Right atrium auricular region (tissue), 2 donors: ENCODE data around the gene GRIP1. TPM values are rescaled to one million over a fixed set of nuclear protein-coding genes. Genes with fewer than 3 reads are reported as not detected.

Source experiments
- DNase-seq: peaks from one replicate; pipeline ENCODE4 v3.0.0-alpha.2; 2019; ENCODE audit warnings: low spot score
- H3K27ac ChIP-seq, 2 donors: fragments of 200-600 bp; sonication (generic); 1 replicate in 1 of 2; 2 replicates in 1 of 2; pipeline ENCODE4 v1.5.1; 2016 to 2019
- H3K27me3 ChIP-seq, 2 donors: fragments of 200-600 bp; sonication (generic); one replicate each; pipeline versions ENCODE4 v1.5.1 to v1.6.0; 2017 to 2019
- H3K36me3 ChIP-seq: fragments of 200-600 bp; sonication (generic); one replicate; pipeline ENCODE4 v1.5.1; 2016
- H3K4me1 ChIP-seq, 2 donors: fragments of 200-600 bp; sonication (generic); one replicate each; pipeline versions ENCODE4 v1.5.1 to v1.6.0; 2017 to 2019
- H3K4me3 ChIP-seq, 2 donors: fragments of 200-600 bp; sonication (generic); 1 replicate in 1 of 2; 2 replicates in 1 of 2; pipeline ENCODE4 v1.5.1; 2017 to 2019; ENCODE audit warnings: mild to moderate bottlenecking in 1 of 2, moderate library complexity in 1 of 2
- H3K9me3 ChIP-seq, 2 donors: fragments of 200-600 bp; sonication (generic); one replicate each; pipeline ENCODE4 v1.5.1; 2019
- CTCF ChIP-seq, 2 donors: fragments of 200-600 bp; sonication (generic); IDR thresholded peaks; one replicate each; pipeline ENCODE4 v1.5.1; 2019; ENCODE audit warnings: antibody characterized with exemption in 2 of 2
- total RNA-seq, 2 donors: library from RNA; depleted of rRNA; stranded (reverse); fragments of >200 nt; gene quantifications; one replicate each; pipeline ENCODE4 v1.1.0, GENCODE V29; 2016

The GRIP1 gene
- total RNA-seq, 2 donors from 2014 or later: 5.3 to 12.6 TPM

GRCh38 chr12:66627988-66628317, 50.9 kb downstream of the GRIP1 start:
- Histone ChIP-seq H3K36me3 (no peaks in the 10 kb centered on the region), H3K4me3 (no peak overlapping the region), H3K9me3 (no peaks in the 10 kb centered on the region), H3K4me1 (peaks cover 0 to 11% of the 10 kb centered on the region in 2 donors), H3K27me3 (no peaks in the 10 kb centered on the region), H3K27ac (no peak overlapping the region)
- DNase-seq: no peak
- no peak for TF ChIP-seq CTCF (IDR thresholded peaks at IDR 0.05)

GRCh38 chr12:66627270-66627987, 51.4 kb downstream of the GRIP1 start:
- Histone ChIP-seq H3K27me3 (no peaks in the 10 kb centered on the region), H3K9me3 (no peaks in the 10 kb centered on the region), H3K4me3 (no peak overlapping the region), H3K36me3 (no peaks in the 10 kb centered on the region), H3K27ac (no peak overlapping the region), H3K4me1 (peaks cover 0 to 11% of the 10 kb centered on the region in 2 donors)
- DNase-seq: no peak
- no peak for TF ChIP-seq CTCF (IDR thresholded peaks at IDR 0.05)

GRCh38 chr12:66624806-66625205, 54.1 kb downstream of the GRIP1 start:
- no peaks in the 10 kb centered on the region for H3K9me3 ChIP-seq
- TF ChIP-seq CTCF (IDR thresholded peaks at IDR 0.05): no peak
- H3K27me3 ChIP-seq: no peaks in the 10 kb centered on the region
- no peak for DNase-seq
- H3K36me3 ChIP-seq: no peaks in the 10 kb centered on the region
- H3K4me3 ChIP-seq: no peak overlapping the region
- peaks cover 0 to 11% of the 10 kb centered on the region in 2 donors for H3K4me1 ChIP-seq
- H3K27ac ChIP-seq: no peak overlapping the region

- Histone ChIP-seq H3K27ac (no peak overlapping the region), H3K27me3 (no peaks in the 10 kb centered on the region), H3K4me3 (no peak overlapping the region), H3K9me3 (no peaks in the 10 kb centered on the region), H3K36me3 (no peaks in the 10 kb centered on the region), H3K4me1 (peaks cover 0 to 8% of the 10 kb centered on the region in 2 donors)
- TF ChIP-seq CTCF (IDR thresholded peaks at IDR 0.05): no peak
- no peak for DNase-seq
Observed at GRCh38 chr12:66623455-66623854, 55.4 kb downstream of the GRIP1 start.

- DNase-seq: no peak
- no peaks in the 10 kb centered on the region for H3K27me3 ChIP-seq
- no peak for TF ChIP-seq CTCF (IDR thresholded peaks at IDR 0.05)
- H3K9me3 ChIP-seq: no peaks in the 10 kb centered on the region
- no peak overlapping the region for H3K4me3 ChIP-seq
- H3K4me1 ChIP-seq: no peaks in the 10 kb centered on the region
- no peaks in the 10 kb centered on the region for H3K36me3 ChIP-seq
- no peak overlapping the region for H3K27ac ChIP-seq
Observed at GRCh38 chr12:66620688-66621087, 58.2 kb downstream of the GRIP1 start.

- H3K27ac ChIP-seq: no peak overlapping the region
- H3K9me3 ChIP-seq: no peaks in the 10 kb centered on the region
- no peak for DNase-seq
- no peaks in the 10 kb centered on the region for H3K4me1 ChIP-seq
- no peaks in the 10 kb centered on the region for H3K36me3 ChIP-seq
- H3K4me3 ChIP-seq: no peak overlapping the region
- no peaks in the 10 kb centered on the region for H3K27me3 ChIP-seq
- no peak for TF ChIP-seq CTCF (IDR thresholded peaks at IDR 0.05)
Observed at GRCh38 chr12:66620026-66620425, 58.9 kb downstream of the GRIP1 start.
